Measurements from ENCODE around the gene RBCK1. TPM values are rescaled to one million over a fixed set of nuclear protein-coding genes. Genes with fewer than 3 reads are reported as not detected.

The RBCK1 gene
- total and polyA plus RNA-seq, 10 of the 15 experiments (the other 5 are each of a cell fraction or from before 2014, with no cell fraction given) = 14.1 to 99.7 (median 76.0) TPM

GRCh38 chr20:462199-462991 lies 54.3 kb downstream of the RBCK1 start, which contains the start of gene TBC1D20 (continued):
- TF ChIP-seq ZSCAN29 (IDR thresholded peaks at IDR 0.05) (0 out of 2 replicates have a peak, but pooled peaks have one; percentile 41), ZNF687 (IDR thresholded peaks at IDR 0.05) (0 out of 2 replicates have a peak, but pooled peaks have one; percentile 60), ZNF592 (IDR thresholded peaks at IDR 0.05) (0 out of 2 replicates have a peak, but pooled peaks have one; percentile 23), BHLHE40 (IDR thresholded peaks at IDR 0.05; ENCODE audit: borderline replicate concordance in 1 of 2, low read depth in 2 of 2, low read length in 1 of 2) (peak; percentile 90 to 98), NR2C1 (IDR thresholded peaks at IDR 0.05) (peak; percentile 36; the same call in 1 of the 2 replicates), POLR2AphosphoS2 (IDR thresholded peaks at IDR 0.05; ENCODE audit: low read depth, low read length) (peak; percentile 62; the same call in 1 of the 2 replicates), POLR2AphosphoS5 (IDR thresholded peaks at IDR 0.05; ENCODE audit: low read length) (peak; percentile 63; the same call in 1 of the 2 replicates), RAD51 (IDR thresholded peaks at IDR 0.05) (peak; percentile 55; the same call in 1 of the 2 replicates), TAF1 (IDR thresholded peaks at IDR 0.05; ENCODE audit: borderline replicate concordance, low read depth, low read length) (peak; percentile 39; the same call in 1 of the 2 replicates), BACH1 (IDR thresholded peaks at IDR 0.05; ENCODE audit: borderline replicate concordance) (peak; percentile 73), LARP7 (IDR thresholded peaks at IDR 0.05) (peak; percentile 75; the same call in 1 of the 2 replicates), GATAD2B (conservative IDR thresholded peaks at IDR 0.05; ENCODE audit: low read depth) (peak; percentile 72; the same call in 1 of the 2 replicates), PAX5 (IDR thresholded peaks at IDR 0.05; ENCODE audit: borderline replicate concordance, low read depth, low read length) (0 out of 2 replicates have a peak, but pooled peaks have one; percentile 28), CHD2 (IDR thresholded peaks at IDR 0.05; ENCODE audit: borderline replicate concordance, low read depth, low read length) (0 out of 2 replicates have a peak, but pooled peaks have one; percentile 14), NBN (IDR thresholded peaks at IDR 0.05) (peak; percentile 69), PRDM15 (CRISPR knock-in tag; IDR thresholded peaks at IDR 0.05) (no peak), RUNX3 (IDR thresholded peaks at IDR 0.05; ENCODE audit: low read length) (peak; percentile 14; the same call in 1 of the 2 replicates)

Data from GM12878 (cell line).